Sigmoid colon (tissue), 7 donors: ENCODE measurements around the gene CST7. TPM values are rescaled to one million over a fixed set of nuclear protein-coding genes. Genes with fewer than 3 reads are reported as not detected.

Experiments used
- DNase-seq: peaks from one replicate; pipeline ENCODE4 v3.0.0-alpha.2; 2019
- H3K27ac ChIP-seq, 4 donors: fragments of 200-600 bp; sonication (generic); one replicate each; pipeline ENCODE4 v1.5.1; 2016 to 2019; ENCODE audit warnings: mild to moderate bottlenecking in 1 of 4
- H3K27me3 ChIP-seq, 3 donors: fragments of 200-600 bp; sonication (generic); one replicate each; pipeline ENCODE4 v1.5.1; 2019; ENCODE audit warnings: mild to moderate bottlenecking in 1 of 3
- H3K36me3 ChIP-seq, 4 donors: fragments of 200-600 bp; sonication (generic); one replicate each; pipeline ENCODE4 v1.5.1; 2016 to 2019
- H3K4me1 ChIP-seq, 4 donors: fragments of 200-600 bp; sonication (generic); one replicate each; pipeline ENCODE4 v1.5.1; 2017 to 2019
- H3K4me3 ChIP-seq, 4 donors: fragments of 200-600 bp; sonication (generic); one replicate each; pipeline ENCODE4 v1.5.1; 2017 to 2019; ENCODE audit warnings: mild to moderate bottlenecking in 2 of 4, moderate library complexity in 1 of 4
- H3K9me3 ChIP-seq, 4 donors: fragments of 200-600 bp in 3 of 4; sonication (generic) in 3 of 4; one replicate each; pipeline versions ENCODE4 v1.5.1 to v1.6.1; 2013 to 2019
- CTCF ChIP-seq, 4 experiments: fragments of 450-650 bp in 3 of 4; fragments of 200-600 bp in 1 of 4; IDR thresholded peaks; one replicate each; pipeline ENCODE4 v1.5.1; 2016 to 2019; ENCODE audit warnings: antibody characterized with exemption in 4 of 4, mild to moderate bottlenecking in 3 of 4, moderate library complexity in 2 of 4
- EP300 ChIP-seq, 4 donors: sonication (generic); formaldehyde crosslinking; IDR thresholded peaks; one replicate each; pipeline ENCODE4 v1.6.1; 2017; ENCODE audit warnings: antibody characterized with exemption in 4 of 4
- POLR2A ChIP-seq, 2 donors: fragments of 450-650 bp; IDR thresholded peaks; one replicate each; pipeline ENCODE4 v1.6.1; 2016; ENCODE audit warnings: antibody characterized with exemption in 2 of 2, mild to moderate bottlenecking in 2 of 2, moderate library complexity in 2 of 2
- POLR2AphosphoS5 ChIP-seq, 4 donors: sonication (generic); formaldehyde crosslinking; IDR thresholded peaks; one replicate each; pipeline ENCODE4 v1.6.1; 2017; ENCODE audit warnings: antibody characterized with exemption in 4 of 4
- WGBS, 2 donors: extraction: QIAGEN DNeasy Blood & Tissue Kit; methylation state at CpG; one replicate each; pipeline ENCODE4 v1.1.7; 2013; 5-methylcytosine and 5-hydroxymethylcytosine counted together
- intact Hi-C: fragments of 100-400 bp; cut with DNase I; formaldehyde crosslinking; loops from one replicate; pipeline ENCODE4 v1.15.1; 2023
- polyA plus RNA-seq, 3 donors: library from polyadenylated mRNA; stranded (reverse); fragments of 200-250 nt; gene quantifications; one replicate each; pipeline ENCODE4 v1.2.3, GENCODE V29; 2013
- total RNA-seq, 4 donors: library from RNA; depleted of rRNA; stranded (reverse); fragments of >200 nt; gene quantifications; one replicate each; pipeline ENCODE4 v1.1.0, GENCODE V29; 2016
- donor health status: healthy with polysubstance abuse.
- donor health status: Bipolar disorder and iron deficiency.
- donor health status: healthy.

CST7 gene
- total and polyA plus RNA-seq, 7 donors = 0.66 to 10.4 (median 3.7) TPM; not detected in 1

GRCh38 chr20:24949756-24950127 is 673 bp downstream of the CST7 start:
- Histone ChIP-seq H3K36me3 (no peaks in the 10 kb centered on the region), H3K4me3 (no peak overlapping the region), H3K27me3 (peaks cover 0 to 10% (median 5%) of the 10 kb centered on the region in 3 donors), H3K27ac (no peak overlapping the region), H3K4me1 (no peaks in the 10 kb centered on the region), H3K9me3 (peaks cover 0 to 7% (median 1%) of the 10 kb centered on the region in 4 donors)
- TF ChIP-seq POLR2AphosphoS5 (IDR thresholded peaks at IDR 0.05) = no peak
- TF ChIP-seq POLR2A (IDR thresholded peaks at IDR 0.05) = no peak
- TF ChIP-seq CTCF (IDR thresholded peaks at IDR 0.05) = no peak
- no peak for TF ChIP-seq EP300 (IDR thresholded peaks at IDR 0.05)
- DNase-seq = peak; percentile 40
- intact Hi-C loops = no loop called here
- 36 to 60% methylated on average over 6 of the region's 6 CpGs for WGBS, 2 donors

- peaks cover 0 to 7% (median 1%) of the 10 kb centered on the region in 4 donors for H3K9me3 ChIP-seq
- no peak overlapping the region for H3K4me3 ChIP-seq
- DNase-seq = peak; percentile 58
- intact Hi-C loops = no loop called here
- H3K27me3 ChIP-seq = peaks cover 0 to 10% (median 5%) of the 10 kb centered on the region in 3 donors
- H3K27ac ChIP-seq = no peak overlapping the region
- WGBS, 2 donors = 77 to 82% methylated on average over 12 of the region's 12 CpGs
- TF ChIP-seq POLR2A (IDR thresholded peaks at IDR 0.05) (no peak), CTCF (IDR thresholded peaks at IDR 0.05) (no peak), EP300 (IDR thresholded peaks at IDR 0.05) (no peak), POLR2AphosphoS5 (IDR thresholded peaks at IDR 0.05) (no peak)
- H3K36me3 ChIP-seq = no peaks in the 10 kb centered on the region
- no peaks in the 10 kb centered on the region for H3K4me1 ChIP-seq
These were observed 1.2 kb downstream of the CST7 start for GRCh38 chr20:24950128-24950835.

- H3K9me3 ChIP-seq = peaks cover 0 to 7% (median 1%) of the 10 kb centered on the region in 4 donors
- TF ChIP-seq CTCF (IDR thresholded peaks at IDR 0.05) = no peak
- TF ChIP-seq POLR2A (IDR thresholded peaks at IDR 0.05) = no peak
- TF ChIP-seq EP300 (IDR thresholded peaks at IDR 0.05) = no peak
- TF ChIP-seq POLR2AphosphoS5 (IDR thresholded peaks at IDR 0.05) = no peak
- peaks cover 0 to 10% (median 5%) of the 10 kb centered on the region in 3 donors for H3K27me3 ChIP-seq
- H3K27ac ChIP-seq = no peak overlapping the region
- no peaks in the 10 kb centered on the region for H3K4me1 ChIP-seq
- intact Hi-C loops = no loop called here
- DNase-seq = peak; percentile 56
- peaks cover 0 to 4% (median 0%) of the 10 kb centered on the region in 4 donors for H3K36me3 ChIP-seq
- H3K4me3 ChIP-seq = no peak overlapping the region
- 72 to 85% methylated on average over 16 of the region's 16 CpGs for WGBS, 2 donors
These were observed 1.9 kb downstream of the CST7 start for GRCh38 chr20:24950836-24951525.

GRCh38 chr20:24951536-24952083 is 2.5 kb downstream of the CST7 start:
- Histone ChIP-seq H3K4me1 (no peaks in the 10 kb centered on the region), H3K9me3 (peaks cover 0 to 4% (median 1%) of the 10 kb centered on the region in 4 donors), H3K4me3 (no peak overlapping the region), H3K27me3 (peaks cover 0 to 10% (median 5%) of the 10 kb centered on the region in 3 donors), H3K27ac (no peak overlapping the region), H3K36me3 (peaks cover 0 to 5% (median 0%) of the 10 kb centered on the region in 4 donors)
- TF ChIP-seq CTCF (IDR thresholded peaks at IDR 0.05) (no peak), POLR2AphosphoS5 (IDR thresholded peaks at IDR 0.05) (no peak), EP300 (IDR thresholded peaks at IDR 0.05) (no peak), POLR2A (IDR thresholded peaks at IDR 0.05) (no peak)
- DNase-seq = peak; percentile 42
- 66 to 67% methylated on average over 11 of the region's 11 CpGs for WGBS, 2 donors
- intact Hi-C loops = no loop called here
